Pancreas (tissue), 10 donors: ENCODE results near the gene PPP2R2C. TPM values are rescaled to one million over a fixed set of nuclear protein-coding genes. Genes with fewer than 3 reads are reported as not detected.
A peak's percentile ranks its signal among the peaks of the same experiment; 100 is the strongest.

Source experiments
- ATAC-seq, 4 donors: fragments of 200-7000 bp; cut with Tn5 transposase; one replicate each; pipeline versions ENCODE4 v1.8.0 to v1.9.1; 2020; ENCODE audit warnings: mild to moderate bottlenecking in 4 of 4, moderate library complexity in 4 of 4
- DNase-seq, 6 donors: peaks; one replicate each; pipeline ENCODE4 v3.0.0-alpha.2; 2020
- FAIRE-seq: peaks from 2 replicates; lab custom pipeline; 2012; peaks lifted over from hg19 to GRCh38; lab: Jason Lieb, UNC
- H3K27ac ChIP-seq, 4 donors: fragments of 200-600 bp; sonication (generic); 1 replicate in 3 of 4; 2 replicates in 1 of 4; pipeline versions ENCODE4 v1.5.0 to v1.8.0; 2020
- H3K27me3 ChIP-seq, 4 donors: fragments of 200-600 bp; one replicate each; pipeline ENCODE4 v1.8.0; 2021
- H3K36me3 ChIP-seq, 3 donors: fragments of 200-600 bp; sonication (generic) in 1 of 3; one replicate each; pipeline versions ENCODE4 v1.5.0 to v1.8.0; 2020 to 2021
- H3K4me1 ChIP-seq, 3 donors: fragments of 200-600 bp; one replicate each; pipeline ENCODE4 v1.8.0; 2021
- H3K4me3 ChIP-seq, 4 donors: fragments of 200-600 bp; sonication (generic) in 2 of 4; one replicate each; pipeline versions ENCODE4 v1.5.0 to v1.8.0; 2020 to 2021
- H3K9me3 ChIP-seq, 4 donors: fragments of 200-600 bp; one replicate each; pipeline ENCODE4 v1.8.0; 2021
- CTCF ChIP-seq, 4 donors: fragments of 200-600 bp; sonication (generic) in 3 of 4; IDR thresholded peaks; one replicate each; pipeline versions ENCODE4 v1.5.0 to v1.8.0; 2021; ENCODE audit warnings: antibody characterized with exemption in 4 of 4
- whole genome bisulfite sequencing, 2 donors: extraction: QIAGEN DNeasy Blood & Tissue Kit; methylation state at CpG; one replicate each; pipeline ENCODE4 v1.1.7; 2013; 5-methylcytosine and 5-hydroxymethylcytosine counted together
- intact Hi-C, 3 donors: fragments of 100-400 bp; cut with DNase I; formaldehyde crosslinking; loops; one replicate each; pipeline versions ENCODE4 v1.11.1 to v1.14.2; 2022
- polyA plus RNA-seq, 2 donors: library from polyadenylated mRNA; stranded (reverse); fragments of 200-250 nt; gene quantifications; one replicate each; pipeline ENCODE4 v1.2.3, GENCODE V29; 2013
- total RNA-seq, 6 donors: library from RNA; stranded (reverse); fragmentation: NEBNext Ultra II Directional in 4 of 6; extraction: Animal tissue kit (Norgen Biotek cat#: 25700) in 4 of 6; gene quantifications; one replicate each; pipeline versions ENCODE4 v1.2.1 to v1.2.4, GENCODE V29; 2021 to 2023
- donor health status: healthy with polysubstance abuse.
- donor health status: DM: no; HTN: no; CAD: no; lungs with moderate emphysema.
- donor health status: DM: no; HTN: no; CAD: no.
- donor health status: control.
- donor health status: control.
- donor health status: Bipolar disorder and iron deficiency.
- donor health status: DM: yes; HTN: yes; CAD: no.
- donor health status: DM: no; HTN: no; CAD: no.
- donor health status: DM: no; HTN: no; CAD: no.
- donor health status: DM: yes; HTN: yes; CAD: no.

The PPP2R2C gene
- total and polyA plus RNA-seq, 8 donors: 0.05 to 2.0 (median 0.55) TPM

GRCh38 chr4:6371812-6372211, 100.6 kb downstream of the PPP2R2C start:
- no peaks in the 10 kb centered on the region for H3K9me3 ChIP-seq
- no peak overlapping the region for H3K4me3 ChIP-seq
- no peaks in the 10 kb centered on the region for H3K36me3 ChIP-seq
- no peaks in the 10 kb centered on the region for H3K4me1 ChIP-seq
- 69 to 74% methylated on average over 13 of the region's 13 CpGs for WGBS, 2 donors
- intact Hi-C loops: no loop called here
- H3K27ac ChIP-seq: no peak overlapping the region
- TF ChIP-seq CTCF (IDR thresholded peaks at IDR 0.05): no peak
- FAIRE-seq (no peak), ATAC-seq (no peak), DNase-seq (peak in 1 of 6 donors; percentile 48)
- H3K27me3 ChIP-seq: no peaks in the 10 kb centered on the region

DNA sequence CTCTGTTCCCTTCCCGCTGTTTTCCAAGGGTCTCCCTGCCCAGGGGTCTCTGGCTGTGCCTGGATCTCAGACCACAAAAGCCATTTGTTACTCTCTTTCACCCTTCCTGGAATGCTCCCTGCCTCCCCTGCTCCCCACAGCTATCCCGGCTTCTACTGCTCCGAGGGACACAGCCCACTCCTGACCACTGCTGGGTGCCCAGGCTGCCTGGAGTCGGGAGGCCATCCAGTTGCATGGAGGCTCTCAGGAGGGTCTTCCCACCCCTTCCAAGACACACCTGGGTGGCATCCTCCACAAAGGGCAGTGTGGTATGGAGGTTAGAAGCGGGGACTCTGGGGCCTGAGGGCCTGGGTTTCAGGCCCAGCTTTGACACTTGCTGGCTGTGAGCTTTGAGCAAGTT, 101.1 kb downstream of the PPP2R2C start:
- Histone ChIP-seq H3K4me3 (no peak overlapping the region), H3K27me3 (no peaks in the 10 kb centered on the region), H3K4me1 (no peaks in the 10 kb centered on the region), H3K36me3 (no peaks in the 10 kb centered on the region), H3K9me3 (no peaks in the 10 kb centered on the region), H3K27ac (no peak overlapping the region)
- no peak for TF ChIP-seq CTCF (IDR thresholded peaks at IDR 0.05)
- DNase-seq (peak in 1 of 6 donors; percentile 38), FAIRE-seq (no peak), ATAC-seq (no peak)
- WGBS, 2 donors: 45 to 48% methylated on average over 5 of the region's 5 CpGs
- intact Hi-C loops: no loop called here

- no peaks in the 10 kb centered on the region for H3K36me3 ChIP-seq
- H3K4me1 ChIP-seq: no peaks in the 10 kb centered on the region
- intact Hi-C loops: no loop called here
- 32 to 38% methylated on average over 17 of the region's 17 CpGs for WGBS, 2 donors
- no peaks in the 10 kb centered on the region for H3K9me3 ChIP-seq
- no peak overlapping the region for H3K27ac ChIP-seq
- no peak overlapping the region for H3K4me3 ChIP-seq
- ATAC-seq (no peak), DNase-seq (peak in 1 of 6 donors; percentile 32), FAIRE-seq (no peak)
- no peaks in the 10 kb centered on the region for H3K27me3 ChIP-seq
- no peak for TF ChIP-seq CTCF (IDR thresholded peaks at IDR 0.05)
Observed at GRCh38 chr4:6369924-6370645, 102.3 kb downstream of the PPP2R2C start.

- no peak for TF ChIP-seq CTCF (IDR thresholded peaks at IDR 0.05)
- H3K4me3 ChIP-seq: no peak overlapping the region
- intact Hi-C loops: no loop called here
- H3K4me1 ChIP-seq: no peaks in the 10 kb centered on the region
- H3K9me3 ChIP-seq: no peaks in the 10 kb centered on the region
- H3K36me3 ChIP-seq: no peaks in the 10 kb centered on the region
- H3K27ac ChIP-seq: no peak overlapping the region
- no peaks in the 10 kb centered on the region for H3K27me3 ChIP-seq
- ATAC-seq (no peak), FAIRE-seq (no peak), DNase-seq (peak in 2 of 6 donors; percentile 0 to 32)
- WGBS, 2 donors: 42 to 51% methylated on average over 8 of the region's 8 CpGs
Observed at GRCh38 chr4:6369511-6369910, 102.9 kb downstream of the PPP2R2C start.

- DNase-seq: no peak
- H3K36me3 ChIP-seq: no peaks in the 10 kb centered on the region
- no peaks in the 10 kb centered on the region for H3K27me3 ChIP-seq
- intact Hi-C loops: no loop called here
- H3K4me3 ChIP-seq: no peak overlapping the region
- no peak for TF ChIP-seq CTCF (IDR thresholded peaks at IDR 0.05)
- no peaks in the 10 kb centered on the region for H3K9me3 ChIP-seq
- no peak for ATAC-seq
- WGBS, 2 donors: 38 to 53% methylated on average over 8 of the region's 8 CpGs
- H3K4me1 ChIP-seq: no peaks in the 10 kb centered on the region
- H3K27ac ChIP-seq: no peak overlapping the region
- FAIRE-seq: no peak
Observed at GRCh38 chr4:6369035-6369434, 103.4 kb downstream of the PPP2R2C start.
